ENCODE results near the gene KLF3.

DNA sequence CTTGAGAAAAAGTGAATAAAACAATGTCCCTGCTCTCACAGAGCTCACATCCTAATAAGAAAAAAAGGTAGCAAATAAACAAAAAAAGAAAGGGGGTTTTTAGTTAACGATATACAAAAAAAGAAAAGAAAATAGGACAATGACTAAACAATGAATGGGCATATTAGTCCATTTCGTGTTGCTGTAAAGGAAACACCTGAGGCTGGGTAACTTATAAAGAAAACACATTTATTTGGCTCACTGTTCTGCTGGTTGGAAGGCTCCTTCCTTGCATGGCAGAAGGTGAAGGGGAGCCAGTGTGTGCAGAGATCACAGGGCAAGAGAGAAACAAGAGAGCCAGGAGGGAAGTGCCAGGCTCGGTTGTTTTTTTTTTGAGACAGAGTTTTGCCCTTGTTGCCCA, 4.7 kb upstream of the KLF3 start:
- TF ChIP-seq, protein P1, sequence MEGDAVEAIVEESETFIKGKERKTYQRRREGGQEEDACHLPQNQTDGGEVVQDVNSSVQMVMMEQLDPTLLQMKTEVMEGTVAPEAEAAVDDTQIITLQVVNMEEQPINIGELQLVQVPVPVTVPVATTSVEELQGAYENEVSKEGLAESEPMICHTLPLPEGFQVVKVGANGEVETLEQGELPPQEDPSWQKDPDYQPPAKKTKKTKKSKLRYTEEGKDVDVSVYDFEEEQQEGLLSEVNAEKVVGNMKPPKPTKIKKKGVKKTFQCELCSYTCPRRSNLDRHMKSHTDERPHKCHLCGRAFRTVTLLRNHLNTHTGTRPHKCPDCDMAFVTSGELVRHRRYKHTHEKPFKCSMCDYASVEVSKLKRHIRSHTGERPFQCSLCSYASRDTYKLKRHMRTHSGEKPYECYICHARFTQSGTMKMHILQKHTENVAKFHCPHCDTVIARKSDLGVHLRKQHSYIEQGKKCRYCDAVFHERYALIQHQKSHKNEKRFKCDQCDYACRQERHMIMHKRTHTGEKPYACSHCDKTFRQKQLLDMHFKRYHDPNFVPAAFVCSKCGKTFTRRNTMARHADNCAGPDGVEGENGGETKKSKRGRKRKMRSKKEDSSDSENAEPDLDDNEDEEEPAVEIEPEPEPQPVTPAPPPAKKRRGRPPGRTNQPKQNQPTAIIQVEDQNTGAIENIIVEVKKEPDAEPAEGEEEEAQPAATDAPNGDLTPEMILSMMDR (IDR thresholded peaks at IDR 0.05), result no peak
- TF ChIP-seq POLR2A (IDR thresholded peaks at IDR 0.05), result no peak
